GM19468 (cell line): ENCODE results near the gene SCNN1B.
"Not testable (repeated sequence)": the region's sequence is repeated elsewhere in the genome, so short reads cannot be mapped to it uniquely, and the experiment has no call there.

Experiments
- ATAC-seq: cut with Tn5 transposase; IDR thresholded peaks from one replicate; pipeline ENCODE4 v1.9.1; 2021; ENCODE audit warnings: mild to moderate bottlenecking, moderate library complexity, moderate number of reproducible peaks; ENCODE audit not compliant: unreplicated experiment; ENCODE audit errors: extremely low read depth

Gene SCNN1B

DNA sequence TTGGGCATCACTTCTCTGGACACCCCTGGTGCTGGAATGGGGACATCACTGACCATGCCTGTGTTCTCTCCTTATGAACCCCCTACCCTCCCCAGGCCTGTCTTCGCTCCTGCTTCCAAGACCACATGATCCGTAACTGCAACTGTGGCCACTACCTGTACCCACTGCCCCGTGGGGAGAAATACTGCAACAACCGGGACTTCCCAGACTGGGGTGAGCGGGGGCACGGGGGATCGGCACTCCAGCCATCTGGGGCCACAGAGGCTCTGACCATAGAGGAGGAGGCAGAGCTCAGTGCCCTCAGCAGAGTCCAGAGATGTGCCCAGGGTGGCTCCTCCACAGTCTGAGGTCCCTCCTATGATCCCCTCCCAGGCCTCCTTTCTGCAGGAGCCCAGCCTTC lies 73.5 kb downstream of the SCNN1B start:
- ATAC-seq: no peak

DNA sequence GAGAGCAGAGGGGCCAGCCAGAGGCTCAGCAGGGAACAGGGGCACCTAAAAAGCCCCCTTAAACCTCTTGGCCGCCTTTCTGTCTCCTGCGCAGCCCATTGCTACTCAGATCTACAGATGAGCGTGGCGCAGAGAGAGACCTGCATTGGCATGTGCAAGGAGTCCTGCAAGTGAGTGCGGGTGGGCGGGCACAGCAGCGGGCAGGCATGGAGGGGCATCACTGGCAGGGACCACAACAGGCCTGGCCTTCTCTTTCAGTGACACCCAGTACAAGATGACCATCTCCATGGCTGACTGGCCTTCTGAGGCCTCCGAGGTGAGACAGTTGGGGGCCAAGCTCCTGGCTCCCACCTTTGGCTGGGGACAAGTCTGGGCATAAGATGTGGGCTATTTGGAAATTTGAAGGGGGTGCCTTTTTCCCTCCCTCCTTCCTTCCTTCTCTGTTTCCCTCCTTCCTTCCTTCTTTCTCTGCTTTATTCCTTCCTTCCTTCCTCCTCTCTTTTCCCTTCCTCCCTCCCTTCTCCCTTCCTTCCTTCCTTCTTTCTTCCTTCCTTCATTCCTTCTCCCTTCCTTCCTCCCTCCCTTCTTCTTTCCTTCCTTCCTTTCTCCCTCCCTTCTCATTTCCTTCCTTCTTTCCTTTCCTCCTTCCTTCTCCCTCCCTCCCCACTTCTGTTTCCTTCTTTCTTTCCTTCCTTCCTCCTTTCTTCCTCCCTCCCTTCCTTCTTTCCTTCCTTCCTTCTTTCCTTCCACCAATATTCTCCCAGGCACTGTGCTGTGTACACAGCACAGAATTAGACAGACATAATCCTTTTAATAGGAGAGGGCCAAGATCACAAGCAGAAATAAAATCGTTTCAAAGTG lies 75.2 kb downstream of the SCNN1B start:
- no peak for ATAC-seq

DNA sequence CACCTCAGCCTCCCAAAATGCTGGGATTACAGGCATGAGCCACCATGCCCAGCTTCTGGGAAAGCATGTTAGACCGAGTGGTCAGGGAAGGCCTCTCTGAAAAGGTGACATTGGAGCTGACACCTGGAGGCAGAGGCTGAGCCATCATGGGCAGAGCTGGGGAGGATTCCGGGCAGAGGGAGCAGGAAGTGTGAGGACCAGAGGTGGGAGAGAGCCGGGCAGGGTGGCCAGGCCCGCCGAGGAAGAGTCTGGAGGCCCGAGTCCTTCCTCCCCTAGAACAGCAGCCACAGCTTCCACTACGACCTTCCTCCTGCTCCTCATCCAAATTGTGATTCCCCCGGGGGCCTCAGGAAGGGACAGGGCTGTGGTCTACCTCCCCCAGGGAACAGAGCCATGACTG lies 76.2 kb downstream of the SCNN1B start:
- no peak for ATAC-seq

DNA sequence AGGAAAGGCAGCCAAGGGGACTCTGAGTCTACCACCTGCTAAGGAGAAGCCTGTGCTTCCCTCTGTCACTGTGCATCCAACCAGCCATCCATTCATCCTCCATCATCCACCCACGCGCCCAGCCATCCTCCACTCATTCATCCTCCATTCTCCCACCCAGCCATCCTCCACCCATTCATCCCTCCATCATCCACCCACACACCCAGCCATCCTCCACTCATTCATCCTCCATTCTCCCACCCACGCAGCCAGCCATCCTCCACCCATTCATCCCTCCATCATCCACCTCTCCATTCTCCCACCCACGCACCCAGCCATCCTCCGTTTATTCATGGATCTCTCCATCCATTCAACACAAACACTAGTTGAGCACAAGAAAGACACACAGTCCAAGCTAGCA lies 76.8 kb downstream of the SCNN1B start:
- no peak for ATAC-seq

DNA sequence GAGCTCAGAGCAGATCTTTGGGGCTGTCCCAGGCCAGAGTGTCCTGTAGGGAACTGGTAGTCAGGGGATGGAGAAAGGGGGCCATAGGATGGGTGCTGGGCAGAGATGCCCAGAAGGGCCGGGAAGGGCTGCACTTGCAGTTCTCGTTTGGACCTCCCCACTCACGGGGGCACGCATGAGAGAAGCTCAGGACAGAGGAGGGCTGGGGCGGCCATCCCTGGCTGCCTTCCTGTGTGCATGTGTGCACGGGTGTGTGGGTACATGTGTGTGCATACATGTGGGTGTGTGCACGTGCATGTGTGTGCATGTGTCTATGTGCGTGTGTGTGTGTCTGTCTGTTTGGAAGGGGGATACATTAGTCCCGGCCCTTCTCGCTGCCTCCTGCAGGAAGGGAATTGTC lies 77.6 kb downstream of the SCNN1B start:
- no peak for ATAC-seq

DNA sequence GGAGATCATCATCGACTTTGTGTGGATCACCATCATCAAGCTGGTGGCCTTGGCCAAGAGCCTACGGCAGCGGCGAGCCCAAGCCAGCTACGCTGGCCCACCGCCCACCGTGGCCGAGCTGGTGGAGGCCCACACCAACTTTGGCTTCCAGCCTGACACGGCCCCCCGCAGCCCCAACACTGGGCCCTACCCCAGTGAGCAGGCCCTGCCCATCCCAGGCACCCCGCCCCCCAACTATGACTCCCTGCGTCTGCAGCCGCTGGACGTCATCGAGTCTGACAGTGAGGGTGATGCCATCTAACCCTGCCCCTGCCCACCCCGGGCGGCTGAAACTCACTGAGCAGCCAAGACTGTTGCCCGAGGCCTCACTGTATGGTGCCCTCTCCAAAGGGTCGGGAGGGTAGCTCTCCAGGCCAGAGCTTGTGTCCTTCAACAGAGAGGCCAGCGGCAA lies 78.4 kb downstream of the SCNN1B start:
- ATAC-seq: no peak

DNA sequence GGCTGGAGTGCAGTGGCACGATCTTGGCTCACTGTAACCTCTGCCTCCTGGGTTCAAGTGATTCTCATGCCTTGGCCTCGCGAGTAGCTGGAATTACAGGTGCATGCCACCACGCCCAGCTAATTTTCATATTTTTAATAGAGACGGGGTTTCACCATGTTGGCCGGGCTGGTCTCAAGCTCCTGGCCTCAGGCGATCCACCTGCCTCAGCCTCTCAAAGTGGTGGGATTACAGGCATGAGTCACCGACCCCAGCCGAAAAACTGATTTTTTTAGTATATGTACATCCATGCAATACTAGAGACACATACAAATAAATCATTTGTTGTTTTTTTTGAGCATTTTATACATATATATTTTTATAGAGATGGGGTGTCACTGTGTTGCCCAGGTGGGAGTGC lies 79.6 kb downstream of the SCNN1B start:
- not testable (repeated sequence) for ATAC-seq

DNA sequence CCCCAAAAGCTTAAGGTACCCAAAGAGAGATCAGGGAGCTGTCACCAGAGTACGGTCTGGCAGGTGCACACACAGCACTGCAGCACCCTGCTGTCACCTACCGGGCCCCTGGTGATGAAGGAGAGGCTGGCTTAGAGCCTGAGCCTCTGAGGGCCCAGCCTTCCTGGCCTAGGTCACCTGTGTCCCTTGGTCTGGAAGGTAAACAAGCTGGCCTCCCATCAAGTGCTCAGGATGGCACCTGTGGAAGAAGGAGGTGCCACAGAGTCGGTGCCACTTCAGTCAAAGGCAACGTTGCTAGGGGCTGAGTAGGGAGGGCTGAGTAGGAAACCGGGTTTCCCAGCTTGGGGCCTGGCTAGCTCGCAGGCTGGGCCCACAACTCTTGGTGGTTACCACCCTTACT lies 80.2 kb downstream of the SCNN1B start:
- ATAC-seq: no peak

DNA sequence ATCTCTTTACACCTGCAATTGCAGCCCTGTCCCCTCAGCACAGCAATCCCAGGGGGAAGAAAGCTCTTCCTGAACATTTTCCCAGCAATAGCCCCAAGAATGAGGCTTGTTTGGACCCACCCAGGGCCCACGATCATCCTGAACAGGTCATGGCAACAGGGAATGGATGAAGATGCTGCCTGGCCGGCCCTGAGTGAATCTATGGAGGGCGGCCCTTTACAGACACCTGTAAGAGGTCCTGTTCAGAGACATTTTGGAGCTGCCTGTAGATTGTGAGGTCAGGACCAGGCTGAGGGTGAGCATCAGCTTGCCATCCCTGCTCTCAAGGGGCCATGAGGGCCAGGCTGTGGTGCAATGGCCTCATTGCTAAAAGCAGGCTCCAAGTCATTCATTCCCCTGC lies 81.8 kb downstream of the SCNN1B start:
- ATAC-seq: no peak

DNA sequence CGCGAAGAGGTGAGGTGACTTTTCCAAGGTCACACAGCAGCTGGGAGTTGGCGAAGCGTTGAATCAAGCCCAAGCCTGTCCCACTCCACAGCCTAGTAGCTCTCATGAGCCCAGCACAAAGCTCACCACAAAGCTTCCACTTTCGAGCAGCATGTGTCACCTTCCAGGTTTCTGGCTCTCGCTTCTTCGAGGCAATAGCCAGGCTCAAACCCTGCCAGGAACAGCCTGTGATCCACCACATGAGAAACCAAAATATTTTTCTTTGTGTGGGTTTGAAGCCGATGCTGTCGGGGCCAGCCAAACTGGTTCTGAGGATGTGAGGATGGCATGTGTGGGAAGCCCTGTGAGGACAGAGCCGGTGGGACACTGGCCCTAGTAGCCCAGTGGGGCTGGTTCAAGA lies 82.8 kb downstream of the SCNN1B start:
- ATAC-seq: no peak

DNA sequence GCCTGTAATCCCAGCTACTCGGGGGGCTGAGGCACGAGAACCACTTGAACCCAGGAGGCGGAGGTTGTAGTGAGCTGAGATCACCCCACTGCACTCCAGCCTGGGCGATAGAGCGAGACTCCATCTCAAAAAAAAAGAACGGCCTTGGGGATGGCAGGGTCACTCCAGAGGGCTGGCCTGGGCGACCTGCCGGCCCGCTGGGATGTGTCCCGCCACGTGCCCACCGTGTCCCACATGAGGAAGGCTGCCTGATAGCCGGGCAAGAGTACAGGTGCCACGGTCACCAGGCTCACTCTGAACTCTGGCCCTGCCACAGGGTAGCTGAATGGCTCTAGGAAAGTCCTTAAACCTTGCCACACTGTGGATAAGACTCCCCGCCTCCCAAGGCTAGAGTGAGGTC lies 83.3 kb downstream of the SCNN1B start:
- ATAC-seq: no peak

DNA sequence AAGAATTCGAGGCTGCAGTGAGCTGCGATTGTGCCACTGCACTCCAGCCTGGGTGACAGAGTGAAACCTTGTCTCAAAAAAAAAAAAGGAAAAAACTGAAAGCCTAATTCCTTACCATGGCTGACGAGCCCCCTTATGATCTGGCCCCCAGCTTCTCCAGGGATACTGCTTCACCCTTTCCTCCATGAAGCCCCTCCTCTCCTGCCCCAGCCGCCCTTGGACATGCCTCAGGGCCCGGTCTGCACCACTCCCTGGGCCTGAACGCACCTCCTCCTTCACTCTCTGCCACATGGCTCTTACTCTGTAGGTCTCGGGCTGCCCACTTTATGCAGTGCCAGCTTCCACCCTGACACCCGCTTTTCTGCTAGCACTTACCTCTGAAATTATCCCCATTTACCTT lies 85.6 kb downstream of the SCNN1B start:
- no peak for ATAC-seq

DNA sequence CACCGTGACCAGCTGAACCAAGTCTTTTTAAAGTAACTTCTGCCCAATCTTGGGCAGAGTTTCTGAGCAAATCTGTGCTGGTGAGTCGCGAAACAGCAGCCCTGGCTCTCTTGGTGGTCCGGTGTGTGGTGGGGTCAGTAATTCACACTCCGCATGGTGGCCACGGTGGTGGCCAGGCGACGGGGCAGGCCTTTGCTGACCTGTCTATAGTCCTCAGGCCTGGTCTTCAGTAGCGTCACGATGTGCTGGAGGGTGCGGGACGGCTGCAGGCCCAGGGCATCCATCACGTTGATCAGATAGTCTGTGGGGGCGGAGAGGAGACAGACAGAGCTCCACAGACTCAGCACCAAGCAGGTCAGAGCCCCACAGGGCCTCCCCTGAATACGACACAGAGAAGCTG lies 86.7 kb downstream of the SCNN1B start:
- no peak for ATAC-seq

DNA sequence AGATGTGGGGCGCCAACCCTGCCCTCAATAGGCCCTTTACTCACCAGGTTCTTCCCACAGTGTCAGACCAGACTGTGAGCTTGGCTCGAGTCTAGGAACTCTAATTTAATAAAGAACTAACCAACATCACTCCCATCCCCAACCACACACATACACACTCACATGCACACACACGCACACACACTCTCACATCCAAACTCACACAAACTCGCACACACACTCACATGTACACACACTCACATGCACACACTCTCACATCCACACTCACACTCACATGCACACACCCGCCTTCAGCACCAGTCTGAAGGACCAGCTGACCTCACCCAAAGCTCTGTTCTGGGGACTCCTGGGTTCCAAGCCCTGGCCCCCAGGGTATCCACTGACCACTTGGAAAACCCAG lies 87.1 kb downstream of the SCNN1B start:
- no peak for ATAC-seq

DNA sequence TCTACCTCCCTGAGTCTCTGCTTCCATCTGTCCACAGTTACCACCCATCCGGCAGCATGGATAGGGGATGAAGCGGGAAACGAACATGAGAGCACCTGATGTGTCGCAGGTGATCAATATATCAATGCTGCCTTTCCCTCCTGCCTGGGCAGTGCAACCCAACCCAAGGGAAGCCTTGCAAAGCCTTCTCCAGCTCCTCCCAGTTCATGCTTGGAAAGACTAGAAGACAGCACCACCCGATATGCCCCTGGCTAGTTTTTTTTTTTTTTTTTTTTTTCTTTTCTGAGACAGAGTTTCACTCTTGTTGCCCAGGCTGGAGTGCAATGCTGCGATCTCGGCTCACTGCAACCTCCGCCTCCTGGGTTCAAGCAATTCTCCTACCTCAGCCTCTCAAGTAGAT lies 87.8 kb downstream of the SCNN1B start:
- ATAC-seq: not testable (repeated sequence)

DNA sequence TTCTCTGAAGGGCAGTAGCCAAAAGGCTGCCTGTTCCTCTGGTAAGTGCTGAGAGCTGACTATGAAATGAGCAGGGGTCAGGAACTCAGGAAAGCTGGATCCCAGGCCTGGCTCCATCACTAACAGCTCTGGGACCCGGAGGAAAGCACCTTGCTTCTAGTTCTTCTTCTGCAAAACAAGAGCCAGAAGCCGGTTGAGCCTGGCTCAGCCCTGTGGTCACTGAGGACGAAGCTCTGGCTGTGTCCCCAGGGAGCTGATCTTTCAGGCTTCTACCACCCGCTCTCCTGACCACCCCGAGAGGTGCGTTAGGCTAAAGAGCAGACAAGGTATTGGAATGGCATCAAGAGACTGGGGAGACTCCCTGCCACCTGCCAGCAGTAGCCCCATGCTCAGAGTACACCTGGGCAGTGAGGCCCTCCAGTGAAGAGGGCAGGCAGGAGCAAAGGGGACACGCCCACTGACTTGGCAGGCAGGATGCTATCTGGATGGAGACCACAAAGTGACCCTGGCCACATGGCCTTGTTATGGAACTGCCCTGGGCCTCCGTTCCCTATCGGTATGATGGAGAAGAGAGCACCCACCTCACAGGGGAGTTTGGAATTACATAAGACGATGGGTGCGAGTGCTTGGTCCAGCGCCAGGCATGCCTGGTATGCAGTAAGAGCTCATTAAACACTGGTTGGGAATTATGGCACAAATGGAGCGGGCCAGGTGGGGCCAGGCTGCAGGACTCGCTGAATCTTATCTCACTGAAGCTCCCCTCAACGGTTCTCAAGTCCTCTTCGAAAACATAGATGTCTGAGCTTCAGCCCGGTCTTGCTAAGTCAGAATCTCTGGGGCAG lies 89.5 kb downstream of the SCNN1B start:
- no peak for ATAC-seq

DNA sequence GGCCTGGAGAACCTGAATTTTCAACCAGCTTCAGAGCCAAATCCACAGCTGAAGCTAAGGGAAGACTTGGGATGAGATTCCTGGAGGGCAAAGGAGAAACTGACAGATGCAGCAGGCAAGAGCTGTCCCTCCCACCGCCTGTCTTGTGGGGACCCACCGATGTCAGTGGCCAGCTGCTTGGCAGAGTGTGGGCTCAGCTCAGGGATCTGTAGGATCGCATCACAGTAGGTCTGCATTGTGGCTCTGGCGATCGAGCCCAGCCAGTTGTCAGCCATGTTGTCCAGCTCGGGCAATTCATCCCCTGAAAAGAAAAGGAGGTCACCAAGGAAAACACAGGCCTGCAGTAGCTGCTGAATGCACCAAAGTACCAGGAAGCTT lies 90.1 kb downstream of the SCNN1B start:
- no peak for ATAC-seq

DNA sequence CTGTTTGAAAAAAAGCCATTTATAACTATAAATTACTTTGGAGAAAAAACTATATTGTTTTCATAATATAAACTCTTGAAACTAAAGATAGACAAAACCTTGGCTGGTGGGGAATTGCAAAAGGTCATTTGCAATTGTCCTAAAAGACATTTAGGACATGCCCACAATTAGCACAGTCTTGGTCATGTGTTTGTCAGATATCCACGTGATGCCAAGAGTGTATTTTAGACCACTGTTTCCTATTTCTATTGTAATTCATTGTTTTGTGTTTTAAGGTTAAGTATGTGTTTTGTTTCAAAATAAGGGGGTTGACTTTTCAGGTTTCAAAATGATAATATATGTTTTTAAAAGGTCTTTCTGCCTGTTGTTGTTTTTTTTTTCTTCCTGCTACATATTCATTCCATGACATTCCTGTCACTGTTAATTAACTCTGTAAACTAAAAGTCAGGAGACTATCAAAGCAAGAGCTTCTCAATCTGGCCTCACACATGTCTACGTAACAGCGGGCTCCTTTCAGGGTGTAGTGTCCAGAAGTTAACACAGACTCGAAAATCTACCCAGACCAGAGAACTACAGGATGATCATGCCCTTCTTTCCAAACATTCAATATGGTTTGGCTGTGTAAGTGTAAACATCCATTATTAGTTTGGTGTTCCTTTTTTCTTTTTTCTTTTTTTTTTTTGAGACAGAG lies 92.2 kb downstream of the SCNN1B start:
- no peak for ATAC-seq

DNA sequence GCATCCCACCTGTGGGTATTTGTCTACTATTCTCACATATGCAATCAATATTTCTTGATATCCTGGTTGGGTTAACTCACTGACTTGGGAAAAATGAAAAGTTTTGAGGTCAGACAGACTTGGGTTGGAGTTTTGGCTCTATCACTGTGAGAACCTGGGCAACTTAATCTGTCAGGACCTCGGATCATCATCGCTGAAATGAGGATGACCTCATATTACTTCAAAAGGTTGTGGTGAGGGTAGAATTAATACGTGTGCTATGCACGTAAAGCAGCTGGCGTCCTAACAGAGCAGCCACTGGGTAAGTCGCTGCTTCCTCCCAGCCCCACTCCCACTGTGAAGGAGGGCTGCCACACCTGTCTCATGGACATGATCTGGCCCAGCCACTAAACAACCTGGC lies 93.6 kb downstream of the SCNN1B start:
- ATAC-seq: no peak

DNA sequence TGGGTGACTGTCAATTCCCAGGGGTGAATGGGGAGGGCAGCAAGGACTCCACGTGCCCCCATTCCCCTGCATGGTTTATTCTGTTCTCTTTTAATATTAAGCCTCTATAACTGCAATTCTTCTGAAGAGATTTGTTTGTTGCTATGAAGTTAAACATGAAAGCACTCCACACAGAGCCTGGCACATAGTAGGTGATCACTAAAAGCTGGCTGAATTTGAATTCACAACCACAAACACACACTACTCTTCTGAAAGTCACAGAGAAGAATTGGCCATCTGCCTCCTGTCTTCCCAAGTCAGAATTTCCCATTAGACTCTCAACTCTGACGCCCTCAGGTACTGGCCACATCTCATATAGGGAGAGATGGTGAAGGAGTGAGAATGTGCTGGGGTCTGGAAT lies 95.4 kb downstream of the SCNN1B start:
- no peak for ATAC-seq
